ENCODE measurements around the gene GOLM1. TPM values are rescaled to one million over a fixed set of nuclear protein-coding genes. Genes with fewer than 3 reads are reported as not detected.

The GOLM1 gene
- total RNA-seq, 4 donors from 2014 or later, result 1.8 to 2.6 (median 2.3) TPM

DNA sequence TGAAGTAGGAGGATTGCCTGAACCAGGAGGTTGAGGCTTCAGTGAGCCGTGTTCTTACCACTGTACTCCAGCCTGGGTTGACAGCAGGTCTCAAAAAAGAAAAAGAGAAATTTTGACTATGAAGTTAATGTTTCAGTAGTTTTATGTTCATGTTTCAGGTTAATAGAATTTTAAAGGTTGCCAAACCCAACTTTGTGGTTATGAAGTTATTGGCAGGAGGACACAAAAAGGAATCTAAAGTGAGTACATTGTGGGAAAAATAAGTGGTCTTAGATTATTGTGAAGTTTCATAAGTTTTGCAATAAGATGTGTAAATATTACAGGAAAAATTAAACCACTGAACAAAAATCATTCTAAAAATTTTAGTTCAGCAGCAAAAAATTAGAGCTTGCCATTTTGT is 78.6 kb downstream of the GOLM1 start:
- DNase-seq (no peak), ATAC-seq (no peak)
- Histone ChIP-seq H3K27me3 (no peaks in the 10 kb centered on the region), H3K9me3 (no peaks in the 10 kb centered on the region), H3K4me3 (no peak overlapping the region), H3K36me3 (peaks cover 0 to 64% of the 10 kb centered on the region in 2 donors), H3K4me1 (no peaks in the 10 kb centered on the region), H3K27ac (no peak overlapping the region)
- in situ Hi-C loops (cut with MboI; ENCODE audit: low sequenced_read_pairs in 4 of 4) (no loop called here), intact Hi-C loops (cut with DNase I; ENCODE audit: low total_unique reads) (no loop called here)
- TF ChIP-seq POLR2A (IDR thresholded peaks at IDR 0.05), result no peak
- TF ChIP-seq, protein P1, sequence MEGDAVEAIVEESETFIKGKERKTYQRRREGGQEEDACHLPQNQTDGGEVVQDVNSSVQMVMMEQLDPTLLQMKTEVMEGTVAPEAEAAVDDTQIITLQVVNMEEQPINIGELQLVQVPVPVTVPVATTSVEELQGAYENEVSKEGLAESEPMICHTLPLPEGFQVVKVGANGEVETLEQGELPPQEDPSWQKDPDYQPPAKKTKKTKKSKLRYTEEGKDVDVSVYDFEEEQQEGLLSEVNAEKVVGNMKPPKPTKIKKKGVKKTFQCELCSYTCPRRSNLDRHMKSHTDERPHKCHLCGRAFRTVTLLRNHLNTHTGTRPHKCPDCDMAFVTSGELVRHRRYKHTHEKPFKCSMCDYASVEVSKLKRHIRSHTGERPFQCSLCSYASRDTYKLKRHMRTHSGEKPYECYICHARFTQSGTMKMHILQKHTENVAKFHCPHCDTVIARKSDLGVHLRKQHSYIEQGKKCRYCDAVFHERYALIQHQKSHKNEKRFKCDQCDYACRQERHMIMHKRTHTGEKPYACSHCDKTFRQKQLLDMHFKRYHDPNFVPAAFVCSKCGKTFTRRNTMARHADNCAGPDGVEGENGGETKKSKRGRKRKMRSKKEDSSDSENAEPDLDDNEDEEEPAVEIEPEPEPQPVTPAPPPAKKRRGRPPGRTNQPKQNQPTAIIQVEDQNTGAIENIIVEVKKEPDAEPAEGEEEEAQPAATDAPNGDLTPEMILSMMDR (IDR thresholded peaks at IDR 0.05 in 4 of 5, conservative IDR thresholded peaks at IDR 0.05 in 1 of 5), result no peak

DNA sequence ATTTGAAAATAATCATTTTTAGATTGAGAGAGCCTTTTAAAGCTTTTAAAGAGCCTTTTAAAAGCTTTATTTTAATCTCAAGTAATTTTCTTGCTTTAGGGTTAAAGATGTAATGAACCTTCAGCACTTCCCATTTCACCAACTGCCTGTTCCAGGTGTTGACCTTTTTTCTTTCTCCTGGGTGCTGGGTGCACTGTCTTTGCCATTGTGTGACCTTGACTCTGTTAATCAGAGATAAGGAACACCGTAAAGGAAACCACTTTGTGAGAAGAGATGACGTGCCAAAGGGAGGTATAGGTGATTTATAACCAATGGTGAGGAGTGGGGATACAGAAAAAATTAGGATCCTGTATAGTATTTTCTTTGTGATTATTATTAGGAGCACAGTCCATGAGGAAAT is 90.2 kb downstream of the GOLM1 start:
- Histone ChIP-seq H3K9me3 (peaks cover 0 to 4% (median 0%) of the 10 kb centered on the region in 3 donors), H3K27me3 (no peaks in the 10 kb centered on the region), H3K4me1 (no peaks in the 10 kb centered on the region), H3K4me3 (no peak overlapping the region), H3K27ac (no peak overlapping the region), H3K36me3 (peaks cover 0 to 76% of the 10 kb centered on the region in 2 donors)
- ATAC-seq (no peak), DNase-seq (no peak)
- intact Hi-C loops (cut with DNase I; ENCODE audit: low total_unique reads) (no loop called here), in situ Hi-C loops (cut with MboI; ENCODE audit: low sequenced_read_pairs in 4 of 4) (no loop called here)
- no peak for TF ChIP-seq POLR2A (IDR thresholded peaks at IDR 0.05)
- TF ChIP-seq, protein P1 (IDR thresholded peaks at IDR 0.05 in 4 of 5, conservative IDR thresholded peaks at IDR 0.05 in 1 of 5), result no peak

DNA sequence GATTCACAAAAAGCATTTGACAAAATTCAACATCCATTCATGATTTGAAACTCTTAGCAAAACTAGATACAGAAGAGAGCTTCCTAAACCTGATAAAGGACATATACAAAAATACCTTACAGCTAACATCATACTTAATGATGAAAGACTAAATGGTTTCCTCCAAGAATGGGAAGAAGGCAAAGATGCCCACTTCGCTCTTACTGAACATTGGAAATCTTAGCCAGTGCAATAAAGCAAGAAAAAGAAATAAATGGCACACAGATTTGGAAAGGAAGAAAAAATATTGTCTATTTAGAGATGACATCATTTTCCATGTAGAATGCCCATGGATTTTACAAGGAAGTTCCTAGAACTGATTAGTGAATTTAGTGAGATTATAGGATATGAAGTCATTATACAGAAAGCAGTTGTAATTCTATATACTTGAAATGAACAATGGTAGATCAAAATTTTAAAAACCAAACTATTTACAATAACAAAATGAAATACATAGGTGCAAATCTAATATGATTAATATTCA is 94.0 kb downstream of the GOLM1 start:
- in situ Hi-C loops (cut with MboI; ENCODE audit: low sequenced_read_pairs in 4 of 4), result no loop called here

DNA sequence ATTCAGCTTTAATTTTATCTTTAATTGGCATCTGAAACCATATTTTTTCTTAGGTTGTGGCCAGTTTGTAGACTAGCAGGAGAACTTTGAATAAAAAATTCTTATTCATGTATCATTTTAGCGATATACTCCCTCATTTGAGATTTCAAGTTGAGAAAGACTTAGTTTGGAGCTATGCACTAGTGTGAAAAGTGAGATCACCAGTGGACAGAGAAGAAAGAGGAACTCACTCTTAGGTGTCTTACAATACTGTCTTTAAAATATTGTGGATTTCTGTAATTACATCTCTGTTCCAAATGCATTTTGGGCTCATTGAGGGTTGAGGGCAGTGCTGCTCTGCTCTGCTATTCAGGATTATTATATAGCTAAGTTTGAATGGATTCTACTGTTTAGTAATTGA is 103.8 kb downstream of the GOLM1 start:
- Histone ChIP-seq H3K36me3 (peaks cover 0 to 31% of the 10 kb centered on the region in 2 donors), H3K27ac (no peak overlapping the region), H3K4me3 (no peak overlapping the region), H3K9me3 (no peaks in the 10 kb centered on the region), H3K4me1 (no peaks in the 10 kb centered on the region), H3K27me3 (no peaks in the 10 kb centered on the region)
- TF ChIP-seq POLR2A (IDR thresholded peaks at IDR 0.05), result no peak
- TF ChIP-seq, protein P1 (IDR thresholded peaks at IDR 0.05 in 4 of 5, conservative IDR thresholded peaks at IDR 0.05 in 1 of 5), result no peak
- in situ Hi-C loops (cut with MboI; ENCODE audit: low sequenced_read_pairs in 4 of 4), result no loop called here
- no peak for DNase-seq
- intact Hi-C loops (cut with DNase I; ENCODE audit: low total_unique reads), result no loop called here
- no peak for ATAC-seq

More for the DNA sequence above, 94.0 kb downstream of the GOLM1 start:
- H3K4me1 ChIP-seq, result no peaks in the 10 kb centered on the region
- ATAC-seq (no peak), DNase-seq (no peak)
- no peaks in the 10 kb centered on the region for H3K27me3 ChIP-seq
- intact Hi-C loops (cut with DNase I; ENCODE audit: low total_unique reads), result no loop called here
- H3K9me3 ChIP-seq, result peaks cover 0 to 4% (median 0%) of the 10 kb centered on the region in 3 donors
- TF ChIP-seq POLR2A (IDR thresholded peaks at IDR 0.05), result no peak
- TF ChIP-seq, protein P1 (IDR thresholded peaks at IDR 0.05 in 4 of 5, conservative IDR thresholded peaks at IDR 0.05 in 1 of 5), result no peak
- H3K4me3 ChIP-seq, result no peak overlapping the region
- no peak overlapping the region for H3K27ac ChIP-seq
- peaks cover 0 to 60% of the 10 kb centered on the region in 2 donors for H3K36me3 ChIP-seq

DNA sequence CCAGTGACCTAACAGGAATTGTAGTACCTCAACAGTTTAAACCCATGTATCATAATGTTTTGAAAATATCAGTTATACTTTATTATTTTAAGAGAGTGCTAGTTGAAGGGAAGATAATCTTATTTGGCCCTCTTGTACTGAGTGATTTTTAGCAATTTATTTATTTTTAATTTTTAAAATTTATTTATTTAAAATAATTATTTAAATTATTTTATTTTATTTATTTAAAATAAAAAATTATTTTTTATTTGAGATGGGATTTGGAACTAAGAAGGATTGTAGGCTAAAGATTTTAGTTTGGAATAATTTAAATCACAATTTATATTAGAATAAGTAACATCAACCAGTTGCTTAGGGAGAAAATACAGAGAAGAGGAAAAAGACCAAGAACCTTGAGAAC is 104.3 kb downstream of the GOLM1 start:
- no peak for DNase-seq
- Histone ChIP-seq H3K4me3 (no peak overlapping the region), H3K9me3 (no peaks in the 10 kb centered on the region), H3K36me3 (peaks cover 0 to 31% of the 10 kb centered on the region in 2 donors), H3K4me1 (no peaks in the 10 kb centered on the region), H3K27ac (no peak overlapping the region), H3K27me3 (no peaks in the 10 kb centered on the region)
- no peak for ATAC-seq
- intact Hi-C loops (cut with DNase I; ENCODE audit: low total_unique reads), result no loop called here
- no peak for TF ChIP-seq POLR2A (IDR thresholded peaks at IDR 0.05)
- TF ChIP-seq, protein P1 (IDR thresholded peaks at IDR 0.05 in 4 of 5, conservative IDR thresholded peaks at IDR 0.05 in 1 of 5), result no peak
- in situ Hi-C loops (cut with MboI; ENCODE audit: low sequenced_read_pairs in 4 of 4), result no loop called here
